Naive thymus-derived CD4-positive, alpha-beta T cell (primary cell): ENCODE results near the gene SPDYE5. TPM values are rescaled to one million over a fixed set of nuclear protein-coding genes. Genes with fewer than 3 reads are reported as not detected.

Experiments used
- polyA plus RNA-seq, 2 donors: library from polyadenylated mRNA; unstranded; fragments of 300-500 nt; fragmentation: Illumina TruSeq; gene quantifications; one replicate each; pipeline ENCODE4 v1.2.3, GENCODE V29; 2021
- total RNA-seq, 6 experiments: library from RNA in 5 of 6; stranded (reverse) in 5 of 6; gene quantifications; 1 replicate in 5 of 6; 2 replicates in 1 of 6; pipeline ENCODE4 v1.2.3 and lab custom pipeline; 2021 to 2026

Gene SPDYE5
- total and polyA plus RNA-seq, 7 experiments from 2014 or later, result 0.14 to 0.57 (median 0.33) TPM; not detected in 1

Other genes starting within 250 kb of the SPDYE5 start
- gene TRIM73, start 96.7 kb upstream of the SPDYE5 start, total RNA-seq, result 10 to 100 TPM; 14.2 to 33.2 (median 30.0) TPM
- gene TRIM73, start 96.7 kb upstream of the SPDYE5 start, polyA plus RNA-seq, result 1 to 10 TPM; 1.3 to 2.8 TPM
- gene POM121C, start 6.0 kb upstream of the SPDYE5 start, total RNA-seq, result 100 to 1,000 TPM in 2 of 5 experiments, 10 to 100 TPM in 3; 92.1 to 106 (median 97.8) TPM
- gene POM121C, start 6.0 kb upstream of the SPDYE5 start, polyA plus RNA-seq, result 10 to 100 TPM; 15.6 to 31.6 TPM
- gene HIP1, start 246.6 kb downstream of the SPDYE5 start, total RNA-seq, result 10 to 100 TPM in 1 of 5 experiments, 1 to 10 TPM in 3, under 1 TPM in 1; 0.95 to 14.6 (median 2.1) TPM
- under 1 TPM in 1 of 2 donors, not detected in 1; 0.78 TPM for gene HIP1, start 246.6 kb downstream of the SPDYE5 start, polyA plus RNA-seq